CD8-positive, alpha-beta memory T cell (primary cell): ENCODE data around the gene MAP3K5. TPM values are rescaled to one million over a fixed set of nuclear protein-coding genes. Genes with fewer than 3 reads are reported as not detected.
"Not testable (repeated sequence)": the region's sequence is repeated elsewhere in the genome, so short reads cannot be mapped to it uniquely, and the experiment has no call there.

Source experiments
- CTCF ChIA-PET: fragments of 350-600 bp; sonication (Branson Sonifier 250); formaldehyde crosslinking; loops from one replicate; lab custom pipeline; 2021; ENCODE audit warnings: antibody characterized with exemption; lab: Charles Lee
- POLR2A ChIA-PET: fragments of 350-600 bp; sonication (Branson Sonifier 250); formaldehyde crosslinking; loops from one replicate; lab custom pipeline; 2021; ENCODE audit warnings: antibody characterized with exemption; lab: Charles Lee
- DNase-seq, 5 donors: peaks; one replicate each; pipeline versions ENCODE4 v3.0.0 to v3.0.0-alpha.2; 2020 to 2022; ENCODE audit warnings: mixed read lengths in 1 of 5
- H3K27ac ChIP-seq: one replicate; pipeline ENCODE4 v1.7.0; 2013; ENCODE audit warnings: low read depth, mild to moderate bottlenecking, low read length, moderate library complexity
- H3K27me3 ChIP-seq: 2 replicates; pipeline ENCODE4 v1.7.0; 2013; ENCODE audit warnings: low read length, mild to moderate bottlenecking; ENCODE audit not compliant: insufficient read depth, poor library complexity, severe bottlenecking
- H3K36me3 ChIP-seq: 2 replicates; pipeline ENCODE4 v1.7.0; 2013; ENCODE audit warnings: mild to moderate bottlenecking, low read length, moderate library complexity; ENCODE audit not compliant: insufficient read depth
- H3K4me1 ChIP-seq: 2 replicates; pipeline ENCODE4 v1.7.0; 2013; ENCODE audit warnings: mild to moderate bottlenecking, low read length, moderate library complexity; ENCODE audit not compliant: insufficient read depth
- H3K4me3 ChIP-seq: 2 replicates; pipeline ENCODE4 v1.7.0; 2013; ENCODE audit warnings: mild to moderate bottlenecking, low read length
- H3K9me3 ChIP-seq: 2 replicates; pipeline ENCODE4 v1.7.0; 2013; ENCODE audit warnings: mild to moderate bottlenecking, low read length
- H3K27ac Mint-ChIP-seq, 8 donors: one replicate each; pipeline ENCODE4 v1.8.0; 2020 to 2021; ENCODE audit warnings: mixed read lengths in 8 of 8, mild to moderate bottlenecking in 6 of 8, inconsistent platforms in 3 of 8, moderate library complexity in 3 of 8
- H3K27me3 Mint-ChIP-seq, 2 donors: one replicate each; pipeline ENCODE4 v1.8.0; 2020 to 2021; ENCODE audit warnings: mixed read lengths in 2 of 2, mild to moderate bottlenecking in 1 of 2, moderate library complexity in 1 of 2
- H3K36me3 Mint-ChIP-seq, 3 donors: one replicate each; pipeline ENCODE4 v1.8.0; 2020 to 2021; ENCODE audit warnings: mixed read lengths in 3 of 3, inconsistent platforms in 1 of 3, mild to moderate bottlenecking in 1 of 3
- H3K4me1 Mint-ChIP-seq, 3 donors: one replicate each; pipeline ENCODE4 v1.8.0; 2020 to 2021; ENCODE audit warnings: mixed read lengths in 3 of 3, inconsistent platforms in 1 of 3, mild to moderate bottlenecking in 1 of 3
- H3K4me3 Mint-ChIP-seq, 7 donors: one replicate each; pipeline ENCODE4 v1.8.0; 2020 to 2021; ENCODE audit warnings: mixed read lengths in 7 of 7, mild to moderate bottlenecking in 6 of 7, moderate library complexity in 4 of 7, inconsistent platforms in 2 of 7
- H3K9me3 Mint-ChIP-seq, 5 donors: one replicate each; pipeline ENCODE4 v1.8.0; 2020 to 2022; ENCODE audit warnings: mixed read lengths in 5 of 5, mild to moderate bottlenecking in 3 of 5, moderate library complexity in 2 of 5, inconsistent platforms in 1 of 5
- polyA plus RNA-seq: library from polyadenylated mRNA; unstranded; fragments of 300-500 nt; fragmentation: Illumina TruSeq; gene quantifications from one replicate; pipeline ENCODE4 v1.2.3, GENCODE V29; 2021
- total RNA-seq, 2 experiments: library from RNA; stranded (reverse); gene quantifications; one replicate each; pipeline ENCODE4 v1.2.3, GENCODE V29; 2021

The MAP3K5 gene
- total and polyA plus RNA-seq, 3 experiments from 2014 or later = 12.6 to 19.9 (median 12.9) TPM

GRCh38 chr6:136792095-136792409 is 225 bp downstream of the MAP3K5 start:
- ChIA-PET POLR2A (interaction anchor here (0.6 to 3.1 kb wide), 26 partner anchors 18 to 502 kb away, joined by 3 to 47 read pairs (median 4); partner anchors contain the start of genes BCLAF1, PEX7 and SLC35D3), CTCF (interaction anchor here (0.6 to 9.8 kb wide), 68 partner anchors 8 to 502 kb away, joined by 3 to 362 read pairs (median 7); partner anchors contain the start of genes BCLAF1 and PEX7)
- peak overlapping the region; percentile 91 to 99 (median 98) for H3K4me3 Mint-ChIP-seq
- no peaks in the 10 kb centered on the region for H3K9me3 Mint-ChIP-seq
- no peaks in the 10 kb centered on the region for H3K27me3 ChIP-seq
- H3K4me1 Mint-ChIP-seq = peaks cover 40 to 49% (median 47%) of the 10 kb centered on the region in 3 donors
- no peaks in the 10 kb centered on the region for H3K9me3 ChIP-seq
- H3K4me3 ChIP-seq = peak overlapping the region; percentile 99
- DNase-seq = peak in 1 of 5 donors; percentile 67
- H3K4me1 ChIP-seq = peaks cover 44% of the 10 kb centered on the region
- H3K27ac ChIP-seq = peak overlapping the region; percentile 94
- H3K36me3 Mint-ChIP-seq = peaks cover 0 to 16% (median 3%) of the 10 kb centered on the region in 3 donors
- H3K27ac Mint-ChIP-seq = peak overlapping the region in 4 of 8 donors; percentile 63 to 99 (median 90)
- H3K27me3 Mint-ChIP-seq = no peaks in the 10 kb centered on the region
- H3K36me3 ChIP-seq = no peaks in the 10 kb centered on the region

GRCh38 chr6:136791296-136792094 is 782 bp downstream of the MAP3K5 start:
- CTCF ChIA-PET = interaction anchor here (0.6 to 9.8 kb wide), 62 partner anchors 8 to 501 kb away, joined by 3 to 362 read pairs (median 7); partner anchors contain the start of genes BCLAF1 and PEX7

GRCh38 chr6:136790411-136791295 is 1.6 kb downstream of the MAP3K5 start:
- Mint-ChIP-seq H3K36me3 (peaks cover 0 to 16% (median 3%) of the 10 kb centered on the region in 3 donors), H3K9me3 (no peaks in the 10 kb centered on the region), H3K4me1 (peaks cover 50 to 62% (median 61%) of the 10 kb centered on the region in 3 donors), H3K27me3 (no peaks in the 10 kb centered on the region), H3K4me3 (peak overlapping the region; percentile 94 to 99 (median 98)), H3K27ac (peak overlapping the region; percentile 70 to 97 (median 91))
- Histone ChIP-seq H3K9me3 (no peaks in the 10 kb centered on the region), H3K27me3 (no peaks in the 10 kb centered on the region), H3K4me3 (peak overlapping the region; percentile 71), H3K36me3 (no peaks in the 10 kb centered on the region), H3K27ac (peak overlapping the region; percentile 94), H3K4me1 (peaks cover 57% of the 10 kb centered on the region)
- POLR2A ChIA-PET = interaction anchor here (0.6 to 3.1 kb wide), 3 partner anchors 26 to 68 kb away, joined by 5 to 27 read pairs (median 19); no protein-coding TSS in a partner anchor
- CTCF ChIA-PET = interaction anchor here (1.2 to 9.8 kb wide), 7 partner anchors 9 to 145 kb away, joined by 3 to 362 read pairs (median 34); no protein-coding TSS in a partner anchor
- no peak for DNase-seq

More at GRCh38 chr6:136791296-136792094, 782 bp downstream of the MAP3K5 start:
- Histone ChIP-seq H3K27me3 (no peaks in the 10 kb centered on the region), H3K27ac (peak overlapping the region; percentile 94), H3K9me3 (no peaks in the 10 kb centered on the region), H3K4me1 (peaks cover 50% of the 10 kb centered on the region), H3K36me3 (no peaks in the 10 kb centered on the region), H3K4me3 (peak overlapping the region; percentile 71)
- POLR2A ChIA-PET = interaction anchor here (0.8 to 3.1 kb wide), 21 partner anchors 17 to 501 kb away, joined by 3 to 47 read pairs (median 5); partner anchors contain the start of genes BCLAF1, PEX7 and SLC35D3
- peak overlapping the region; percentile 94 to 99 (median 98) for H3K4me3 Mint-ChIP-seq
- no peaks in the 10 kb centered on the region for H3K27me3 Mint-ChIP-seq
- peaks cover 0 to 16% (median 3%) of the 10 kb centered on the region in 3 donors for H3K36me3 Mint-ChIP-seq
- peak; percentile 31 to 64 (median 38) for DNase-seq
- H3K27ac Mint-ChIP-seq = peak overlapping the region; percentile 70 to 97 (median 91)
- peaks cover 44 to 55% (median 52%) of the 10 kb centered on the region in 3 donors for H3K4me1 Mint-ChIP-seq
- no peaks in the 10 kb centered on the region for H3K9me3 Mint-ChIP-seq

GRCh38 chr6:136789440-136789839 is 2.8 kb downstream of the MAP3K5 start:
- ChIA-PET CTCF (interaction anchor here (1.0 to 9.8 kb wide), 5 partner anchors 27 to 144 kb away, joined by 3 to 362 read pairs (median 82); no protein-coding TSS in a partner anchor), POLR2A (interaction anchor here (3.0 kb wide), 1 partner anchor 25 kb away, joined by 12 read pairs; no protein-coding TSS in a partner anchor)
- H3K36me3 Mint-ChIP-seq = peaks cover 0 to 18% (median 4%) of the 10 kb centered on the region in 3 donors
- not testable (repeated sequence) for H3K9me3 Mint-ChIP-seq, H3K27me3 ChIP-seq, H3K4me3 ChIP-seq, H3K36me3 ChIP-seq, H3K27me3 Mint-ChIP-seq, H3K9me3 ChIP-seq, DNase-seq, H3K27ac ChIP-seq
- peak overlapping the region in 6 of 7 donors; percentile 75 to 99 (median 98) for H3K4me3 Mint-ChIP-seq
- H3K27ac Mint-ChIP-seq = peak overlapping the region; percentile 63 to 96 (median 86)
- peaks cover 62 to 74% (median 73%) of the 10 kb centered on the region in 3 donors for H3K4me1 Mint-ChIP-seq
- H3K4me1 ChIP-seq = peaks cover 69% of the 10 kb centered on the region

GRCh38 chr6:136788069-136788902 is 4.0 kb downstream of the MAP3K5 start:
- POLR2A ChIA-PET = interaction anchor here (3.0 kb wide), 1 partner anchor 23 kb away, joined by 12 read pairs; no protein-coding TSS in a partner anchor
- Histone ChIP-seq H3K4me1 (peaks cover 76% of the 10 kb centered on the region), H3K27ac (peak overlapping the region; percentile 25), H3K4me3 (peak overlapping the region; percentile 35), H3K36me3 (no peaks in the 10 kb centered on the region), H3K27me3 (no peaks in the 10 kb centered on the region), H3K9me3 (no peaks in the 10 kb centered on the region)
- no peaks in the 10 kb centered on the region for H3K27me3 Mint-ChIP-seq
- H3K27ac Mint-ChIP-seq = peak overlapping the region; percentile 87 to 97 (median 94)
- peaks cover 71 to 82% (median 80%) of the 10 kb centered on the region in 3 donors for H3K4me1 Mint-ChIP-seq
- DNase-seq = peak in 2 of 5 donors; percentile 34 to 63
- peak overlapping the region; percentile 75 to 99 (median 95) for H3K4me3 Mint-ChIP-seq
- CTCF ChIA-PET = interaction anchor here (0.7 to 9.8 kb wide), 8 partner anchors 17 to 143 kb away, joined by 3 to 362 read pairs (median 4); no protein-coding TSS in a partner anchor
- peaks cover 5 to 25% (median 9%) of the 10 kb centered on the region in 3 donors for H3K36me3 Mint-ChIP-seq
- H3K9me3 Mint-ChIP-seq = no peaks in the 10 kb centered on the region

GRCh38 chr6:136787726-136788068 is 4.6 kb downstream of the MAP3K5 start:
- Histone ChIP-seq H3K27ac (no peak overlapping the region), H3K27me3 (no peaks in the 10 kb centered on the region), H3K36me3 (no peaks in the 10 kb centered on the region), H3K4me3 (no peak overlapping the region), H3K4me1 (peaks cover 79% of the 10 kb centered on the region), H3K9me3 (no peaks in the 10 kb centered on the region)
- Mint-ChIP-seq H3K27ac (peak overlapping the region; percentile 87 to 97 (median 94)), H3K4me3 (peak overlapping the region; percentile 75 to 99 (median 95)), H3K27me3 (no peaks in the 10 kb centered on the region), H3K36me3 (peaks cover 5 to 23% (median 10%) of the 10 kb centered on the region in 3 donors), H3K9me3 (no peaks in the 10 kb centered on the region), H3K4me1 (peaks cover 73 to 85% (median 83%) of the 10 kb centered on the region in 3 donors)
- DNase-seq = no peak
- ChIA-PET POLR2A (interaction anchor here (0.5 to 3.0 kb wide), 2 partner anchors 23 to 37 kb away, joined by 8 to 12 read pairs; no protein-coding TSS in a partner anchor), CTCF (interaction anchor here (1.3 to 9.8 kb wide), 4 partner anchors 16 to 142 kb away, joined by 4 to 362 read pairs (median 66); no protein-coding TSS in a partner anchor)
